Skin epidermis (tissue), 12 donors: ENCODE measurements around the gene PAK6.
A peak's percentile ranks its signal among the peaks of the same experiment; 100 is the strongest.

Experiments used
- H3K27ac ChIP-seq, 21 experiments: fragments of 200-600 bp; sonication (generic) in 11 of 21; one replicate each; pipeline ENCODE4 v1.5.0; 2020; ENCODE audit warnings: mild to moderate bottlenecking in 3 of 21, inconsistent platforms in 2 of 21, moderate library complexity in 2 of 21
- H3K4me3 ChIP-seq, 7 experiments: fragments of 200-600 bp; sonication (generic) in 2 of 7; one replicate each; pipeline ENCODE4 v1.5.0; 2020; ENCODE audit warnings: inconsistent platforms in 2 of 7, mild to moderate bottlenecking in 2 of 7, moderate library complexity in 1 of 7

The PAK6 gene

GRCh38 chr15:40322531-40323238 lies 83.8 kb downstream of the PAK6 start:
- peak overlapping the region; percentile 33 to 81 (median 68) for H3K4me3 ChIP-seq
- H3K27ac ChIP-seq = peak overlapping the region in 7 of 21 experiments; percentile 0 to 62 (median 33)

DNA sequence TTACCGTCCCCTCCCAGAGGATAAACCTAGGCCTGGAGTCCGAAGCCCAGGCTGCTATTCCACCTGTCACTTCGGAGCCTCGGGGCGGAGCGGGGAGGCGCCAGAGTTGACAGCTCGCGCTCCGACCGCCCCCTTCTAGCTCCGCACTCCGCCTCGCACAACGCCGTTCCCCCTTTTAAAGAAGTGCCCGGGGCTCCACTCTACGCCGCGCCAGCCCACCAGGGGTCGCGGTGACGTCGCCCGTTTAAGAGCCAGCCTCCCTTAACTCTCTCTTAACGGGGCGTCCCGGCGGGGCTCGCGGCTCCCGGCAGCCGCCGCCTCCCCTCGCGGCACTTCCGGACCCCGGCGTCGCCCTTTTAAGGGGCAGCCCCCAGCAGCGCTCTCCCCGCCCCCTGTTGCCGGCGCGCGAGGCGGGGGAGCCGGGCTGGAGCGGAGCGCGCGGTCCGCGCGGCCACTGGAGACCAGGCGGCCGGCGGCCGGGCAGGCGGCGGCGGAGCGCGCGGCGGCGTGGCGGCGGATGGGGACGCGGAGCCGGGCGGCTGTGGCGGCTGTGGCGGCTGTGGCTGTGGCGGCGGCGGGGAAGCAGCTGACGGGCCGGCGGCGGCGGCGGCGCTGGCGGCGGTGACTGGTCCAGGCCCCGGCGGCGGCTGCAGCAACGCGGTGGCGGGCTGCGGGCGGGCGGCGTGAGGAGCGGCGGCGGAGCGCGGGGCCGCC lies 84.5 kb downstream of the PAK6 start, which contains the start of gene INAFM2:
TSS of gene INAFM2 (plus strand) at position 454 of the 714 bp plus-strand sequence. CDS start 364 bp downstream, outside the sequence.
- H3K27ac ChIP-seq = peak within 1 kb of the TSS in 20 of 21 experiments; percentile 17 to 82 (median 75)
- H3K4me3 ChIP-seq = peak within 1 kb of the TSS; percentile 61 to 81 (median 72)

- peak overlapping the region; percentile 61 to 81 (median 72) for H3K4me3 ChIP-seq
- H3K27ac ChIP-seq = peak overlapping the region in 20 of 21 experiments; percentile 17 to 82 (median 75)
Observed at GRCh38 chr15:40323953-40324937, 85.4 kb downstream of the PAK6 start.

GRCh38 chr15:40325188-40325587 lies 86.3 kb downstream of the PAK6 start:
- peak overlapping the region in 5 of 7 experiments; percentile 61 to 76 (median 72) for H3K4me3 ChIP-seq
- H3K27ac ChIP-seq = peak overlapping the region in 4 of 21 experiments; percentile 75 to 82 (median 78)

- peak overlapping the region in 1 of 7 experiments; percentile 76 for H3K4me3 ChIP-seq
- H3K27ac ChIP-seq = no peak overlapping the region
Observed at GRCh38 chr15:40325700-40326099, 86.8 kb downstream of the PAK6 start.
